ENCODE measurements around the gene AOPEP. TPM values are rescaled to one million over a fixed set of nuclear protein-coding genes. Genes with fewer than 3 reads are reported as not detected.

AOPEP gene
- total RNA-seq, 1 experiment from 2014 or later: 15.0 TPM

- peaks cover 0 to 7% (median 5%) of the 10 kb centered on the region in 3 experiments; a peak in 5 of 7 replicates for H3K36me3 Mint-ChIP-seq (ENCODE audit: insufficient read depth in 1 of 3, low read depth in 3 of 3)
Observed at GRCh38 chr9:95102001-95102433, 375.5 kb downstream of the AOPEP start.

More at GRCh38 chr9:95102001-95102433, 375.5 kb downstream of the AOPEP start:
- H2BK12ac ChIP-seq (ENCODE audit: insufficient read length, low read depth, low read length): no peak overlapping the region
- no peaks in the 10 kb centered on the region for H3K79me2 ChIP-seq (ENCODE audit: insufficient read depth, low read length)
- no peak for TF ChIP-seq CTCF (conservative IDR thresholded peaks at IDR 0.05)
- no peak overlapping the region for H3K4ac ChIP-seq (ENCODE audit: low read depth, low read length)
- H2AK5ac ChIP-seq (ENCODE audit: insufficient read length, low read length): no peak overlapping the region
- no peaks in the 10 kb centered on the region for H3K23me2 ChIP-seq (ENCODE audit: insufficient read length, low read depth, low read length, poor library complexity, severe bottlenecking)
- H4K91ac ChIP-seq (ENCODE audit: insufficient read length, low read depth, low read length): no peak overlapping the region
- H3K9me3 ChIP-seq (ENCODE audit: control insufficient read depth, low read depth, low read length): no peaks in the 10 kb centered on the region
- H3K4me2 ChIP-seq (ENCODE audit: insufficient read depth, insufficient read length, low read length): no peak overlapping the region
- no peak overlapping the region for H2BK20ac ChIP-seq (ENCODE audit: low read depth, low read length, poor library complexity, severe bottlenecking)
- H3K27ac ChIP-seq (ENCODE audit: insufficient read length, low read depth, low read length): no peak overlapping the region
- H3K4me1 ChIP-seq (ENCODE audit: insufficient read depth, low read length): no peaks in the 10 kb centered on the region
- H3K18ac ChIP-seq (ENCODE audit: insufficient read length, low read depth, low read length): no peak overlapping the region
- Mint-ChIP-seq H3K9me3 (no peaks in the 10 kb centered on the region), H3K27me3 (ENCODE audit: low read depth) (no peaks in the 10 kb centered on the region), H3K4me1 (peaks cover 9% of the 10 kb centered on the region in 2 experiments), H3K4me3 (no peak overlapping the region), H3K27ac (peak overlapping the region in 1 of 3 experiments; percentile 76; a peak in 4 of 7 replicates)
- no peaks in the 10 kb centered on the region for H3K79me1 ChIP-seq (ENCODE audit: insufficient read depth, low read depth, low read length, poor library complexity, severe bottlenecking)
- no peak overlapping the region for H2BK120ac ChIP-seq (ENCODE audit: low read depth, low read length, poor library complexity, severe bottlenecking)
- H3K27me3 ChIP-seq (ENCODE audit: insufficient read depth, low read length): no peaks in the 10 kb centered on the region
- WGBS (ENCODE audit: extremely low coverage, insufficient read length, low lambda C conversion rate): no CpG with 5 or more reads among the region's 8 CpGs
- H4K5ac ChIP-seq (ENCODE audit: insufficient read length, low read depth, low read length): no peak overlapping the region
- H2BK15ac ChIP-seq (ENCODE audit: low read depth, low read length): no peak overlapping the region
- H3K9ac ChIP-seq (ENCODE audit: extremely low read depth, insufficient read length, low read length): no peak overlapping the region
- no peak overlapping the region for H2AFZ ChIP-seq (ENCODE audit: low read length)
- no peak overlapping the region for H4K8ac ChIP-seq (replicated peaks; ENCODE audit: insufficient read length, low read depth, low read length)
- no peak overlapping the region for H3K14ac ChIP-seq (ENCODE audit: insufficient read depth, low read length)
- H3K23ac ChIP-seq (ENCODE audit: insufficient read length, low read depth, low read length): no peak overlapping the region
- no peak overlapping the region for H3T11ph ChIP-seq (ENCODE audit: low read length)
- DNase-seq: no peak
- H4K20me1 ChIP-seq (ENCODE audit: control insufficient read depth, insufficient read depth, insufficient read length): no peaks in the 10 kb centered on the region
- no peak overlapping the region for H3K56ac ChIP-seq (ENCODE audit: insufficient read length, low read depth, low read length)
- no peak overlapping the region for H2BK5ac ChIP-seq (ENCODE audit: insufficient read length, low read length)
